Hematopoietic multipotent progenitor cell treated with erythropoietin and hydrocortisone succinate and interleukin-3 and kit ligand, for 15 days (in vitro differentiated cells): ENCODE data around the gene SRMS.

Experiments used
- DNase-seq: peaks from one replicate; pipeline ENCODE4 v3.0.0-alpha.2; 2015; ENCODE audit warnings: low spot score

Gene SRMS, protein sequence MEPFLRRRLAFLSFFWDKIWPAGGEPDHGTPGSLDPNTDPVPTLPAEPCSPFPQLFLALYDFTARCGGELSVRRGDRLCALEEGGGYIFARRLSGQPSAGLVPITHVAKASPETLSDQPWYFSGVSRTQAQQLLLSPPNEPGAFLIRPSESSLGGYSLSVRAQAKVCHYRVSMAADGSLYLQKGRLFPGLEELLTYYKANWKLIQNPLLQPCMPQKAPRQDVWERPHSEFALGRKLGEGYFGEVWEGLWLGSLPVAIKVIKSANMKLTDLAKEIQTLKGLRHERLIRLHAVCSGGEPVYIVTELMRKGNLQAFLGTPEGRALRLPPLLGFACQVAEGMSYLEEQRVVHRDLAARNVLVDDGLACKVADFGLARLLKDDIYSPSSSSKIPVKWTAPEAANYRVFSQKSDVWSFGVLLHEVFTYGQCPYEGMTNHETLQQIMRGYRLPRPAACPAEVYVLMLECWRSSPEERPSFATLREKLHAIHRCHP

GRCh38 chr20:63547725-63548480, at the start of gene SRMS:
SRMS (minus strand) TSS chr20:63547749; CDS start chr20:63547463, 286 bp downstream.
- DNase-seq = no peak

GRCh38 chr20:63596423-63596822, 48.9 kb upstream of the SRMS start:
- no peak for DNase-seq

GRCh38 chr20:63595416-63596127, 48.0 kb upstream of the SRMS start:
- no peak for DNase-seq

- no peak for DNase-seq
These were observed 46.6 kb upstream of the SRMS start for GRCh38 chr20:63594043-63594561.

- DNase-seq = no peak
These were observed 45.1 kb upstream of the SRMS start for GRCh38 chr20:63592661-63593060.

DNA sequence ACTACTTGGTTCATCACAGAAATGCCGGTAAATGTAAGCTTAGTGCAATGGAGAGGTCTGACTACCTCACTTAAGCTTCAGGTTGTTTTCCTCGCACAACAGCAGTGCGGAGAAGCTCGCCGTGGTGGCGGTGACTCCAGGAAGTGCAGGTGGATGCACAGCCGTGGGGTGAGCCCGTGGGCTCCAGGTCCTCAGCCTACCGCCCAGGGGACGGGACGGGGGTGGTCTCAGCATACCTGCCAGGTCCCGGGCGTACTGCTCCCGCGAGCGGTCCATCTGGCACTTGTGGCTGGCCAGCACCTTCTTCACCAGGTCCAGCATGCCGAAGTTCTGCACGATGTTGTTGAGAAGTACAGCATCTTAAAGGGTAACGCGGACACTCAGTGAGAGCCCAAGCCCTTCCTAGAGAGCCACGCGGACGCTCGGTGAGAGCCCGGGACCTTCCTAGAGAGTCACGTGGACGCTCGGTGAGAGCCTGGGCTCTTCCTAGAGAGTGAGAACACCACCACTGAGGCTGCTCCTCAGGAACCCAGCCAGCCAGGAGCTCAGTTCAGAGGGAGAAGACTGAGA, 44.3 kb upstream of the SRMS start:
- DNase-seq = no peak

GRCh38 chr20:63591147-63591533, 43.6 kb upstream of the SRMS start:
- no peak for DNase-seq

DNA sequence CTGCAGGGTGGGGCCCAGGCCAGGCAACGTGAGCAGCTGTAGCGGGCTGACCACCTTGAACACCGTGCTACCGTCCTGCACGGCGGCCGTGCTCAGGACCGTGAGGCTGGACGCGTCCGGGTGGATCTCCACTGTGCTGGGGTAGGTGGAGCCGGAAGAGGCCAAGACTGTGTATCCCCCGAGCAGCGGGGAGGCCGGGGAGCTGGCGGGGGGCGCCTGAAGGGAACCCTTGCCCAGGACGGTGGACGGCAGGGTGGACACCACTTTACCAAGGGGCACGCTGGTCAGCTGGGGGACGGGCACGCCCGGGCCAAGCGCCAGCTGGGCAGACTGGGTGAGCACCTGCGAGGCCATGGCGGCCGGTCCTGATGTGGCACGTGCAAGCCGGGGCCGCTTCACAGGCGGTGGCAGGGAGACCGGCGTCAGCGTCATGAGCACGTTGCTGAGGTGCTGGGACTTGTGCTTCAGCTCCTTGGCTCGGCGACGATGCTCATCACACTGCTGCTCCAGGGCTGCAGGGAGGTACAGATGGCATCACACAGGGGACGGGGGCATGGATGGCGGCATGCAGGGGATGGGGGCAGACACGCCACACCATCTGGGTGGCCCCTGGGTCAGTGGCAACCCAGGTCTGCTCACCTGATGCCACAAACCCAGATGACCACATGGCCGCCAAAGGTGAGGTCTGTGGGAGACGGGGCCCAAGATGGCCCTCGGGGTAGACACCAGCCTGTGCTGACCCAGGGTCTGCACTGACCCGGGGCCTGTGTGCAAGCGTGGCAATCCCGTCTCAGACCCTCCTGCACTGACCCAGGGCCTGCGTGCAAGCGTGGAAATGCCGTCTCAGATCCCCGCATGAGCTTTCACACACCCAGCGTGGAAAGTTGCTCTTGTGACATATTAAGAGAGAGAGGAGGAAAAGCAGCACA, 42.9 kb upstream of the SRMS start:
- DNase-seq = no peak

DNA sequence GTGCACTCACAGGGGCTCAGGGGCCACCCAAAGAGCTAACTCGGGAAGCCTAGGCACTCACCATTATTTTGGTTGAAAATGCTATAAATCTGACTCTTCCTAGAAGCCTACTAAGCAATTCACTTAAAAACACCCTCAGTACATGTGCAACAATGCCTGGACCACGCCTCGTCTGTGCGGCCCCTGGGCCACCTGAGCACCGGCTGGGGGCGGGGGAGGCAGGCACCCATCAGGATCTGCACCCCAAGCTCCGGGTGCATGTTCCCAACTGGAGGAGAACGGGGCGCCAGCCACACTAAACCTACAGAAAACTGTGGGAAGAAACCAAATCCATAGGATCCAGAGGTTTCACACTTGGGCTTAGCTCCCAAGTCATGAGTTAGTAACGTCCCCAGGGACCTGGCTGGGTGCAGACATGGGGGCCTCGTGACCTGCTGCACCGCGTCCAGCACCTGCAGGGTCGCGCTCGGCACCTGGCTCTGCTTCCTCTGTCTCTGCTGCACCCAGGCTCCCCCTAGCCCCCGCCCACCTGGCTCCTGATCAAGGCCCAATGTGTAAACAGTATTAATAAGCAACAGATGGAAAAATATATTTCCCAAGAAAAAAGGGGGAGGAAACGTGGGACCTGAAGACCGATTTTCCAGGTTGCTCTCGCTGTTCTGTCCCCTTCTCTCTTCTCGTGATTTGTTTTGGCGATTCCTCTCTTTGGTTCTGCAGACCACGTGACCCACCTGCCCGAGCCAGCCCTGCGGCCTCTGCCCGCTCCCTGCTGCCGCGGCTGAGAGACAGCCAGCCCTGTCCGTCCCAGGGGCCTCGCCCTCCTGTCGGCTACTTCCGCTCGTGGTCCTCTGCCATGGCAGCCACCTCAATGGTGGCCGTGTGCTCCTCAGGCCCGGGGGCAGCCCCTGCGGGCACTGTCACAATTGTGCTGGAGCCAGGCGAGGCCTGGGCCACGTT, 42.0 kb upstream of the SRMS start:
- no peak for DNase-seq

DNA sequence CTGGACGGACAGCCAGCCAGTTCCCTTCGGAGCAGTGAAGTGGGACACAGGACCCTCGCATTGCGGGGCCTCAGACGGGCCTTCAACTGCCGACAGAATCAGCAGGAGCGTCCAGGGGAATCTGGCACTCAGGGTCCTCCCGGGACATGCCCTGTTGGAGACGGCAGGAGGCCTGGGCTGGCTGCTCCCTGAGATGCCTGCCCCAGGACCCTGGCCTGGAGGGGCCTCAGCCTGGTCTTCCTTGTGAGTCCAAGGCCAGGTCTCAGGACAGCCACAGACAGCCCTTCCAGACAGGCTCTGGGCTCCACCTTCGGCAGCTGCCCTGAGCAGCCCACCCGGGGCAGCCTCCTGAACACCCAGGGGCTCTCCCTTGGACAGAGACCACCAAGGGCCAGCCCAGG, 41.1 kb upstream of the SRMS start:
- no peak for DNase-seq

DNA sequence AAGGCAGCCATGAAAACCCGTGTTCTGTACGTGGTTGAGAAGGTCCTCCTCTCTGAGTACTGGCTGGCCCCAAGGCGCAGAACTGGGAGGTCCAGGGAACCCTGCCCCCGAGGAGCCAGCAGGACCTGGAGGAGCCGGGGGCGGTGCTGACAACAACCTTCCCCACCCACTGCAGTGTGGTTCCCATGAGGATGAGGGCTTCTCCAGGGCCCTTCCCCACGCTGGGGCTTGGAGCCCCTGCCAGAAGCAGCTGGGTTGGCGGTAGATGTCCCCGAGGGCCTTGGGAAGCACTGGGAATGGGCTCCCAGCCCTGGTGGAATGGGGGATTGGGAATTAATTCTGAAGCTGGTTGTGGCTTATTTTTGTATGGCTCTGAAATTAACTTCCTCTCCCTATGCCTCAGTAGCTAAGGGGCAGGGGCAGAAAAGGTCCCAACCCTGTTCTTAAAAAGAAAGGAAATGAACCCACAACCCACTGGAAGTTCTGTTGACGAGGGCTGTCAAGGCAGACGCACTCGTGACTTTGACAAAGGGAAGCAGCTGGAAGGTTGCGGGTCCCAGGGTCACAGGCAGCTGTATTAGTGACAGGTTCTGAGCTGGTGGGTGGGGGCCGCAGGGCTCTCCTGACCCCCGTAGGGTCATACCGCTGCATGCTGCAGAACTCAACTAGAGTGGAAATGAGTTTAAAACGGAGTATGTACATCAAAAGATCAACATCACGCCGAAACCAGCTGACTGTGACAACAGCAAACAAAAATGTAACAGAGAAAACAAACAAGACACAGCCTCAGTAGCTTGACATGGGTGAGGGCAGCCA, 40.4 kb upstream of the SRMS start:
- DNase-seq = no peak

DNA sequence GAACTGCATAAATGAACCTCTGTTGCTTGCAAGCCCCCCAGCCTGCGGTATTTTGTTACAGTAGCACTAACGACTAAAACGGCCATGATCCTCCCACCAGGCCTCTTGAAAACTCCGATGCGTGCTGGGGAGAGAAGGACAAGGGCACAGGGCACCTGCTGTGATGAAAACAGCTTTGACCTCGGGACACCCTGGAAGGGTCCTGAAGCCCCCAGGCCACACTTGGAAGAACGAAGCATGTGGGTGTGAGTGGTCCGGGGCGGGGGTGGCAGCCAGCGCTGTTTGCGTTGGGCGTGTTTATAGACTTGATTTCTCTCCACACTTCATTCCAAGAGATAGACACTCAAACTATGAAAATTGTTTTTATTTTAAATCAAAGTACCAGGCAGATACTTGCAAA, 39.7 kb upstream of the SRMS start:
- no peak for DNase-seq

DNA sequence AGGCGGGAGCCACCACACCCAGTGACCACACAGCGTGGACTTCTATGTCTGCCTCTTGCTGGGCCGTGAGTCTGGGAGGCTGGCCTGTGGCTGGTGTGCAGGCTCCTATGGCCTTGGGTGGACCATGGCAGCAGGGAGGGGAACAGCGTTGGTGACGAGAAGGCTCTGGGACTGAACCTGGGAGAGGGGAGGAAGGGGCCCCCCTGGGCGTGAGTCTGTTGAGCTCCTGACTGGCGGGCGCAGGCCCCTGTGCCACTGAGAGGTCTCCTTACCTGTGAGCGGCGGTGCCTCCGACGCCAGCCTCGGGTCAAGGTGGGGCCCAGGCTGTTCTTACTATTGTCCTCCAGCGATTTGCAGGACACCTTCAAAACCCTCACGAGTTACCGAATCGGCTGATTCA, 39.2 kb upstream of the SRMS start:
- DNase-seq = no peak

GRCh38 chr20:63585616-63586565, 38.3 kb upstream of the SRMS start:
- no peak for DNase-seq

DNA sequence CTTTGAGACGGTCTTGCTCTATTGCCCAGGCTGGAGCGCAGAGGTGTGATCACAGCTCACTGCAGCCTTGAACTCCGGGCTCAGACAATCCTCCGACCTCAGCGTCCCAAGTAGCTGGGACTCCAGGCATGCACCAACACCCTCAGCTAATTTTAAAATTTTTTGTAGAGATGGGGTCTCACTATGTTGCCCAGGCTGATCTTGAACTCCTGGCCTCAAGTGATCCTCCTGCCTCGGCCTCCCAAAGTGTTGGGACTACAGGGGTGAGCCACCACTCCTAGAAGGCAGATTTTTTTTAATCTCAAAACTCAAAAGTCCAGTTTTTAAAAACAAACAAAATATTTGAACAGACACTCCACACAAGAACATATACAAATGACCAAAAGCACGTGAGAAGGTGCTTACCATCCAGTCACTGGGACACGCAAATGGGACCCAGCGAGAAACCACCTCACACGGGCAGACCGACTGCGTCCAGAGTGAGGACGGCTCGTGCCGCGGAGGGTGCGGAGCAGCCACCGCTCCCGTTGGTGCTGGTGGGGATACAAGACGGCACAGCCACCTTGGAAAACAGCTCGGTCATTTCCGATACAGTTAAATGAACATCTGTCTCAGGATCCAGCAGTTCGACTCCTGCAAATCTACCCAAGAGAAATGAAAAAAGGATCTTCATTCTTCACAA, 35.0 kb upstream of the SRMS start:
- no peak for DNase-seq

DNA sequence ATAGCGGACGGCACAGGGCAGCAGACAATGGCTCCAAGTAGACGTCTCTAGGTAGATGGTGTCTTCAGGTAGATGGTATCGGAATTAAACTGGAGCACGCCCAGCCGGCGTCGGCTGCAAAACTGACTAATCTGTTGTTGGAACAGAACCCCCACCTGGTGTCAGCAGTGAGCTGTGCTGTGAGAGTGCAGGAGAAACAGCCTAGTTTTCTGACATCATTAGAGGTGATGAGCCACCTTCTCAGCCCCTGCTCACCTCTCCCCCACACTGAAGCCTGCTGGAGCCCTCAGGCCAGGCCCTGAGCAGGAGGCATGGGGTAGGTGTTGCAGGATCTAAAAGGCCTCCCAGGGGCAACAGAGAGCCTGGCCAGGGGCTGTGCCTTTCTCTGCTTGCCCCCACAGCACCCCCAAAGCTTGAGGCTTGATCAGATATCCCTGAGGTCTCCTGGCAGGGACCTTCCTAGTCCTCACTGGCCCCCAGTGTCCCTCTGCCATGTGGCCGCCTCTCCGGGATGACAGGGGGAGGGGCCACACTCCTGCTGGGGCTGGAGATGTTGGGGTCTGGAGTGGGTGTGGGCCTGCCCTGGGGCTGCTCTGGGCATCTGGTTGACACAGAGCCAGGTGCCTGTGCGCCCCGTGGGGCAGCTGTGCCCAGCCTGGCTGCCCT, 33.4 kb upstream of the SRMS start:
- no peak for DNase-seq
